ENCODE measurements around the gene ACSS1. TPM values are rescaled to one million over a fixed set of nuclear protein-coding genes. Genes with fewer than 3 reads are reported as not detected.
A peak's percentile ranks its signal among the peaks of the same experiment; 100 is the strongest.

ACSS1 gene
- total RNA-seq, 1 experiment from 2014 or later: 2.3 TPM

GRCh38 chr20:25067102-25067987 is 9.4 kb upstream of the ACSS1 start:
- Histone ChIP-seq H3K27ac (ENCODE audit: low read length) (no peak overlapping the region), H3K4me3 (ENCODE audit: low read length) (no peak overlapping the region), H3K36me3 (ENCODE audit: low read depth, low read length) (no peaks in the 10 kb centered on the region), H3K9me2 (replicated peaks; ENCODE audit: low read length) (no peaks in the 10 kb centered on the region), H3K9me3 (ENCODE audit: low read length) (no peaks in the 10 kb centered on the region), H3K4me1 (ENCODE audit: insufficient read depth, low read length) (peaks cover 6% of the 10 kb centered on the region; the same call in 1 of the 2 replicates), H3K9ac (ENCODE audit: low read length) (no peak overlapping the region), H4K20me1 (ENCODE audit: low read length) (no peaks in the 10 kb centered on the region), H3K4me2 (ENCODE audit: low read length) (no peak overlapping the region), H3K27me3 (ENCODE audit: low read length) (peaks cover 42% of the 10 kb centered on the region), H3F3A (ENCODE audit: low read length, unreplicated experiment) (no peaks in the 10 kb centered on the region), H2AFZ (ENCODE audit: low read length) (no peak overlapping the region), H3K79me2 (ENCODE audit: low read length) (no peaks in the 10 kb centered on the region)
- CTCF ChIA-PET: no interaction called here
- DNase-seq (no peak), ATAC-seq (no peak)
- no TSS peak for BruUV-seq (replicated peaks)
- POLR2A ChIA-PET (ENCODE audit: unreplicated experiment): no interaction called here
- TF ChIP-seq EZH2phosphoT487 (IDR thresholded peaks at IDR 0.05; ENCODE audit: borderline replicate concordance, low read length) (no peak), CTCF (conservative IDR thresholded peaks at IDR 0.05; ENCODE audit: low read depth, low read length) (no peak), EZH2 (IDR thresholded peaks at IDR 0.05; ENCODE audit: low read length, unreplicated experiment) (no peak)
- intact Hi-C loops (cut with micrococcal nuclease): loop anchor here (5.0 kb wide), 1 partner anchor 135 kb away; no protein-coding TSS in a partner anchor

GRCh38 chr20:25066386-25066785 is 8.4 kb upstream of the ACSS1 start:
- intact Hi-C loops (cut with micrococcal nuclease): loop anchor here (5.0 kb wide), 1 partner anchor 134 kb away; no protein-coding TSS in a partner anchor
- H3K4me2 ChIP-seq (ENCODE audit: low read length): peak overlapping the region; percentile 60; the same call in 1 of the 2 replicates
- peaks cover 52% of the 10 kb centered on the region for H3K27me3 ChIP-seq (ENCODE audit: low read length)
- TF ChIP-seq EZH2phosphoT487 (IDR thresholded peaks at IDR 0.05; ENCODE audit: borderline replicate concordance, low read length): no peak
- TF ChIP-seq CTCF (conservative IDR thresholded peaks at IDR 0.05; ENCODE audit: low read depth, low read length): no peak
- no peak for TF ChIP-seq EZH2 (IDR thresholded peaks at IDR 0.05; ENCODE audit: low read length, unreplicated experiment)
- ATAC-seq (no peak), DNase-seq (no peak)
- ChIA-PET CTCF (interaction anchor here (1.3 to 2.4 kb wide), 2 partner anchors 71 to 73 kb away, joined by 7 to 13 read pairs; no protein-coding TSS in a partner anchor), POLR2A (ENCODE audit: unreplicated experiment) (no interaction called here)
- H3K79me2 ChIP-seq (ENCODE audit: low read length): no peaks in the 10 kb centered on the region
- H3K9me2 ChIP-seq (replicated peaks; ENCODE audit: low read length): no peaks in the 10 kb centered on the region
- H3K9ac ChIP-seq (ENCODE audit: low read length): no peak overlapping the region
- H3K4me3 ChIP-seq (ENCODE audit: low read length): no peak overlapping the region
- no peaks in the 10 kb centered on the region for H3F3A ChIP-seq (ENCODE audit: low read length, unreplicated experiment)
- H3K4me1 ChIP-seq (ENCODE audit: insufficient read depth, low read length): peaks cover 3% of the 10 kb centered on the region; the same call in 1 of the 2 replicates
- no peak overlapping the region for H3K27ac ChIP-seq (ENCODE audit: low read length)
- no peaks in the 10 kb centered on the region for H3K9me3 ChIP-seq (ENCODE audit: low read length)
- no peaks in the 10 kb centered on the region for H3K36me3 ChIP-seq (ENCODE audit: low read depth, low read length)
- H4K20me1 ChIP-seq (ENCODE audit: low read length): no peaks in the 10 kb centered on the region
- no peak overlapping the region for H2AFZ ChIP-seq (ENCODE audit: low read length)
- BruUV-seq (replicated peaks): no TSS peak
